Calu3 (cell line): ENCODE measurements around the gene CPTP. TPM values are rescaled to one million over a fixed set of nuclear protein-coding genes. Genes with fewer than 3 reads are reported as not detected.
"Not testable (repeated sequence)": the region's sequence is repeated elsewhere in the genome, so short reads cannot be mapped to it uniquely, and the experiment has no call there.

ENCODE experiments used
- BruUV-seq: library from RNA; stranded (reverse); fragments of 400-500 nt; replicated peaks from 2 replicates; lab custom pipeline; 2021; lab: Mats Ljungman, UMichigan
- CTCF ChIA-PET: fragments of 300-600 bp; sonication (Branson Sonifier 250); formaldehyde crosslinking; loops from one replicate; lab custom pipeline; 2022; ENCODE audit warnings: antibody characterized with exemption; lab: Charles Lee
- DNase-seq: peaks from one replicate; pipeline ENCODE4 v3.0.0; 2022
- H3K27ac Mint-ChIP-seq: one replicate; pipeline ENCODE4 v1.8.0; 2022; ENCODE audit warnings: mixed read lengths; ENCODE audit not compliant: unreplicated experiment
- H3K27me3 Mint-ChIP-seq: one replicate; pipeline ENCODE4 v1.8.0; 2022; ENCODE audit warnings: mixed read lengths; ENCODE audit not compliant: unreplicated experiment
- H3K36me3 Mint-ChIP-seq: one replicate; pipeline ENCODE4 v1.8.0; 2022; ENCODE audit warnings: mild to moderate bottlenecking, moderate library complexity, mixed read lengths; ENCODE audit not compliant: insufficient read depth, unreplicated experiment
- H3K4me1 Mint-ChIP-seq: one replicate; pipeline ENCODE4 v1.8.0; 2022; ENCODE audit warnings: mild to moderate bottlenecking, low read depth, mixed read lengths; ENCODE audit not compliant: unreplicated experiment
- H3K4me3 Mint-ChIP-seq: one replicate; pipeline ENCODE4 v1.8.0; 2022; ENCODE audit warnings: mild to moderate bottlenecking, low read depth, moderate library complexity, mixed read lengths; ENCODE audit not compliant: unreplicated experiment
- H3K9me3 Mint-ChIP-seq: one replicate; pipeline ENCODE4 v1.8.0; 2022; ENCODE audit warnings: low read depth, mixed read lengths; ENCODE audit not compliant: unreplicated experiment
- intact Hi-C: fragments of 100-400 bp; cut with micrococcal nuclease; formaldehyde crosslinking; loops from one replicate; pipeline ENCODE4 v1.10.0; 2022; ENCODE audit not compliant: unreplicated experiment
- total RNA-seq: library from RNA; stranded (reverse); gene quantifications from 2 replicates; pipeline ENCODE4 v1.2.3, GENCODE V29; 2022
- TF ChIP-seq, protein P1 (sequence below): fragments of 200-600 bp; IDR thresholded peaks from one replicate; pipeline ENCODE4 v1.8.0; 2022; ENCODE audit warnings: antibody characterized with exemption; ENCODE audit not compliant: unreplicated experiment

CPTP gene
- total RNA-seq, 1 experiment from 2014 or later = 20.1 TPM

DNA sequence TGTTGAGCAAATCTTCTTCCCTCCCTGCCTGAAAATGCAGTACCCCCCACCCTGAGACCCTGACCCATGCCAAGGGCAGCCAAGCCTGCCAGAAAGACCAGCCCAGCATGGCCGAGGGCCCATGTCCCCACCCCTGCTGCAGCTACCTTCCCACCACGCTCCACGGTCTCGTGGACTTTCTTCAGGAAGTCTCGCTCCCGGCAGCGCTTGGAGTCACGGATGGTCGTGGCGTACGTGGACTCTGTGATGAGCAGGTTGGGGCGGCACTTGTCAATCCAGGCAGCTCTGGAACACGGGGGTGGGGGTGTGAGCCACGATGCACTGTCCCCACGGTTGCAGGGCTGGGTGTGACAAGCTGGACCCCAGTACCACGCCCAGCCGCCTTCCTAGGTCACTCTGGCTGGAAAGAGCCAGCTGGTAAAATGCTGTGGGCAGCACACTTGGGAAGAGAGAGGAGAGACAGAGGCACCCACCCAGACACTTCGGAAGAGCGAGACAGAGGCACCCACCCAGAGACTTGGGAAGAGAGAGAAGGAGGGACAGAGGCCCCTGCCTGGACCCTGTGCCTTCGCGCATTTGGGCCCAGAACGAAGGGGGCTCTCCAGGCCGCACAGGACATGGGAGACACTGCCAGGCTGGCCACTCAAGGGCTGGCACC is 9.8 kb upstream of the CPTP start:
- CTCF ChIA-PET = no interaction called here
- TF ChIP-seq, protein P1, sequence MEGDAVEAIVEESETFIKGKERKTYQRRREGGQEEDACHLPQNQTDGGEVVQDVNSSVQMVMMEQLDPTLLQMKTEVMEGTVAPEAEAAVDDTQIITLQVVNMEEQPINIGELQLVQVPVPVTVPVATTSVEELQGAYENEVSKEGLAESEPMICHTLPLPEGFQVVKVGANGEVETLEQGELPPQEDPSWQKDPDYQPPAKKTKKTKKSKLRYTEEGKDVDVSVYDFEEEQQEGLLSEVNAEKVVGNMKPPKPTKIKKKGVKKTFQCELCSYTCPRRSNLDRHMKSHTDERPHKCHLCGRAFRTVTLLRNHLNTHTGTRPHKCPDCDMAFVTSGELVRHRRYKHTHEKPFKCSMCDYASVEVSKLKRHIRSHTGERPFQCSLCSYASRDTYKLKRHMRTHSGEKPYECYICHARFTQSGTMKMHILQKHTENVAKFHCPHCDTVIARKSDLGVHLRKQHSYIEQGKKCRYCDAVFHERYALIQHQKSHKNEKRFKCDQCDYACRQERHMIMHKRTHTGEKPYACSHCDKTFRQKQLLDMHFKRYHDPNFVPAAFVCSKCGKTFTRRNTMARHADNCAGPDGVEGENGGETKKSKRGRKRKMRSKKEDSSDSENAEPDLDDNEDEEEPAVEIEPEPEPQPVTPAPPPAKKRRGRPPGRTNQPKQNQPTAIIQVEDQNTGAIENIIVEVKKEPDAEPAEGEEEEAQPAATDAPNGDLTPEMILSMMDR = no peak
- H3K36me3 Mint-ChIP-seq = peaks cover 79% of the 10 kb centered on the region

DNA sequence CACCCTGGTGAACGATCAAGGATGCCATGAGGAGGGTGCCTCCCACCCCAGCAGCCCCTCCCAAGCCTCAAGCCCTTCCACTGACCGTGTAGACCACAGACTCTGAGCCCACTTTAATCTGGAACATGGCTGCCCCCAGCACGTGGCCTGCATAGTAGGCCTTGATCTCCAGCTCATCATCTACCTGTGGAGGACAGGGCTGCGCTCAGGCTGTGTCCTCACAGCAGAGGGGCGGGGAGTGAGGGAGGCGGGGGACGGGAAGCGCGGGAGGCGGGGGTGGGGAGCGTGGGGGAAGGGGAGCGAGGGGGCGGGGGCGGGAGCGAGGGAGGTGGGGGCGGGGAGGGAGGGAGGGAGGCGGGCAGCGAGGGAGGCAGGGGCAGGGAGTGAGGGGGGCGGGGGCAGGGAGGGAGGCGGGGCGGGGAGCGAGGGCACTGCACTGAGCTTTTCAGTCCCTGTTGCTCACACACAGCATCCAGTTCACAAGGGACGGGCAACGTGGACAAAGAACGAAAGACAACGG is 9.1 kb upstream of the CPTP start:
- peaks cover 78% of the 10 kb centered on the region for H3K36me3 Mint-ChIP-seq
- BruUV-seq = no TSS peak

More for the DNA sequence above, 9.8 kb upstream of the CPTP start:
- no peaks in the 10 kb centered on the region for H3K9me3 Mint-ChIP-seq
- no peak overlapping the region for H3K27ac Mint-ChIP-seq
- peaks cover 8% of the 10 kb centered on the region for H3K4me1 Mint-ChIP-seq
- no peak overlapping the region for H3K4me3 Mint-ChIP-seq
- intact Hi-C loops = no loop called here
- no peaks in the 10 kb centered on the region for H3K27me3 Mint-ChIP-seq
- DNase-seq = no peak
- no TSS peak for BruUV-seq

GRCh38 chr1:1316199-1316598 is 8.4 kb upstream of the CPTP start:
- H3K4me3 Mint-ChIP-seq, H3K27ac Mint-ChIP-seq, H3K9me3 Mint-ChIP-seq, intact Hi-C loops, BruUV-seq, DNase-seq, CTCF ChIA-PET, H3K27me3 Mint-ChIP-seq, H3K4me1 Mint-ChIP-seq: not testable (repeated sequence)
- peaks cover 75% of the 10 kb centered on the region for H3K36me3 Mint-ChIP-seq

More for the DNA sequence above, 9.1 kb upstream of the CPTP start:
- Mint-ChIP-seq H3K27me3 (no peaks in the 10 kb centered on the region), H3K4me1 (peaks cover 8% of the 10 kb centered on the region), H3K27ac (no peak overlapping the region), H3K4me3 (no peak overlapping the region), H3K9me3 (no peaks in the 10 kb centered on the region)
- no peak for DNase-seq
- TF ChIP-seq, protein P1 = no peak
- intact Hi-C loops = no loop called here
- CTCF ChIA-PET = no interaction called here

DNA sequence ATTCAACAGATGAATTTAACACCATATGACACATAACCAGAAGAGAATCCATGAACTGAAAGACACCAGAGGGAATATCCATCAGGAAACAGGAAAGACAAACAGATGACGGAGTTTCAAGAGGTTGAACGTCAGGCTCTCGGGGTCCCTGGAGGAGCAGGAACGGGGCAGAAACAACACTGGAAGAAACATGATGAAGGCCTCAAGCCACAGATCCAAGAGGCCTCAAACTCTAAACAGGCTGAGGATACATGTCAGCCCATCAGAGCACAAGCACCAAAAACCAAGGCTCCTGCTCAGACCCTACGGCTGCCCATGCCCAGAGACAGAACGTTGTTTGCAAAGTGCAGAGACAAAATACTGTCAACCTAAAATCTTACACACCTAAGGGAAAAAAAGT is 7.2 kb upstream of the CPTP start:
- BruUV-seq = TSS peak; percentile 57
- TF ChIP-seq, protein P1 = no peak
- Mint-ChIP-seq H3K9me3 (no peaks in the 10 kb centered on the region), H3K27me3 (no peaks in the 10 kb centered on the region), H3K36me3 (peaks cover 74% of the 10 kb centered on the region), H3K4me3 (no peak overlapping the region), H3K27ac (no peak overlapping the region), H3K4me1 (peaks cover 11% of the 10 kb centered on the region)
- intact Hi-C loops = no loop called here
- no peak for DNase-seq
- CTCF ChIA-PET = no interaction called here

GRCh38 chr1:1318131-1318652 is 6.4 kb upstream of the CPTP start:
- H3K4me1 Mint-ChIP-seq = peaks cover 19% of the 10 kb centered on the region
- TF ChIP-seq, protein P1 = no peak
- intact Hi-C loops = no loop called here
- peaks cover 75% of the 10 kb centered on the region for H3K36me3 Mint-ChIP-seq
- TSS peak; percentile 14 for BruUV-seq
- no peaks in the 10 kb centered on the region for H3K9me3 Mint-ChIP-seq
- DNase-seq = peak; percentile 73
- H3K27me3 Mint-ChIP-seq = no peaks in the 10 kb centered on the region
- H3K4me3 Mint-ChIP-seq = no peak overlapping the region
- CTCF ChIA-PET = interaction anchor here (0.7 kb wide), 1 partner anchor 380 kb away, joined by 5 read pairs; no protein-coding TSS in a partner anchor
- H3K27ac Mint-ChIP-seq = no peak overlapping the region
